ENCODE results near the gene ATRN.

ATRN gene

GRCh38 chr20:3477861-3478544, 7.2 kb downstream of the ATRN start:
- ChIA-PET POLR2A (no interaction called here), CTCF (no interaction called here)
- no peak overlapping the region for H3K4me3 ChIP-seq (ENCODE audit: low read depth, low read length)
- no peak overlapping the region for H3K27ac ChIP-seq (ENCODE audit: extremely low read depth, low read depth, low read length)
- TF ChIP-seq GLI4 (tag by site-specific recombination; IDR thresholded peaks at IDR 0.05), result no peak
- peak; percentile 69 for TF ChIP-seq ZNF146 (tag by site-specific recombination; IDR thresholded peaks at IDR 0.05)
- no peaks in the 10 kb centered on the region for H3K9me3 ChIP-seq (ENCODE audit: control insufficient read depth, insufficient read depth, low read depth, low read length)
- H3K4me1 ChIP-seq (ENCODE audit: control insufficient read depth, insufficient read depth, low read length), result peaks cover 6% of the 10 kb centered on the region; the same call in 1 of the 2 replicates
- no peaks in the 10 kb centered on the region; a peak in 2 of 3 replicates for H3K36me3 ChIP-seq (ENCODE audit: control insufficient read depth in 2 of 2, insufficient read depth in 1 of 2, low read length in 2 of 2)

GRCh38 chr20:3479025-3479424, 8.2 kb downstream of the ATRN start:
- ChIA-PET POLR2A (no interaction called here), CTCF (no interaction called here)
- Histone ChIP-seq H3K4me1 (ENCODE audit: control insufficient read depth, insufficient read depth, low read length) (peaks cover 14% of the 10 kb centered on the region; the same call in 1 of the 2 replicates), H3K36me3 (ENCODE audit: control insufficient read depth in 2 of 2, insufficient read depth in 1 of 2, low read length in 2 of 2) (no peaks in the 10 kb centered on the region; a peak in 2 of 3 replicates), H3K4me3 (ENCODE audit: low read depth, low read length) (no peak overlapping the region), H3K9me3 (ENCODE audit: control insufficient read depth, insufficient read depth, low read depth, low read length) (no peaks in the 10 kb centered on the region), H3K27ac (ENCODE audit: extremely low read depth, low read depth, low read length) (no peak overlapping the region)
- TF ChIP-seq PBX3 (CRISPR knock-in tag; IDR thresholded peaks at IDR 0.05) (no peak), ZNF341 (tag by site-specific recombination; IDR thresholded peaks at IDR 0.05; ENCODE audit: low read depth) (no peak), ZNF791 (tag by site-specific recombination; IDR thresholded peaks at IDR 0.05) (no peak), KLF8 (tag by site-specific recombination; IDR thresholded peaks at IDR 0.05) (no peak)
- TF ChIP-seq, protein P1, sequence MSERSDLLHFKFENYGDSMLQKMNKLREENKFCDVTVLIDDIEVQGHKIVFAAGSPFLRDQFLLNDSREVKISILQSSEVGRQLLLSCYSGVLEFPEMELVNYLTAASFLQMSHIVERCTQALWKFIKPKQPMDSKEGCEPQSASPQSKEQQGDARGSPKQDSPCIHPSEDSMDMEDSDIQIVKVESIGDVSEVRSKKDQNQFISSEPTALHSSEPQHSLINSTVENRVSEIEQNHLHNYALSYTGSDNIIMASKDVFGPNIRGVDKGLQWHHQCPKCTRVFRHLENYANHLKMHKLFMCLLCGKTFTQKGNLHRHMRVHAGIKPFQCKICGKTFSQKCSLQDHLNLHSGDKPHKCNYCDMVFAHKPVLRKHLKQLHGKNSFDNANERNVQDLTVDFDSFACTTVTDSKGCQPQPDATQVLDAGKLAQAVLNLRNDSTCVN (tag by site-specific recombination; optimal IDR thresholded peaks at IDR 0.05), result no peak

GRCh38 chr20:3479759-3480615, 9.2 kb downstream of the ATRN start:
- TF ChIP-seq ZNF654 (tag by site-specific recombination; IDR thresholded peaks at IDR 0.05; ENCODE audit: low read depth), result no peak
- TF ChIP-seq ZNF202 (tag by site-specific recombination; IDR thresholded peaks at IDR 0.05; ENCODE audit: borderline replicate concordance), result no peak
- TF ChIP-seq ZNF629 (tag by site-specific recombination; IDR thresholded peaks at IDR 0.05), result peak; percentile 60
- 0 out of 2 replicates have a peak, but pooled peaks have one; percentile 19 for TF ChIP-seq ZBTB17 (tag by site-specific recombination; IDR thresholded peaks at IDR 0.05)
- peak; percentile 96 for TF ChIP-seq ATF2 (tag by site-specific recombination; IDR thresholded peaks at IDR 0.05; ENCODE audit: low read depth)
- 0 out of 2 replicates have a peak, but pooled peaks have one; percentile 11 for TF ChIP-seq ZNF558 (tag by site-specific recombination; IDR thresholded peaks at IDR 0.05)
- no peak for TF ChIP-seq ZNF211 (tag by site-specific recombination; IDR thresholded peaks at IDR 0.05; ENCODE audit: low read depth)
- no peaks in the 10 kb centered on the region; a peak in 2 of 3 replicates for H3K36me3 ChIP-seq (ENCODE audit: control insufficient read depth in 2 of 2, insufficient read depth in 1 of 2, low read length in 2 of 2)
- ChIA-PET POLR2A (no interaction called here), CTCF (no interaction called here)
- H3K27ac ChIP-seq (ENCODE audit: extremely low read depth, low read depth, low read length), result no peak overlapping the region
- no peaks in the 10 kb centered on the region for H3K9me3 ChIP-seq (ENCODE audit: control insufficient read depth, insufficient read depth, low read depth, low read length)
- H3K4me3 ChIP-seq (ENCODE audit: low read depth, low read length), result no peak overlapping the region
- peaks cover 15% of the 10 kb centered on the region; the same call in 1 of the 2 replicates for H3K4me1 ChIP-seq (ENCODE audit: control insufficient read depth, insufficient read depth, low read length)
